Measurements from ENCODE around the gene FXYD2. TPM values are rescaled to one million over a fixed set of nuclear protein-coding genes. Genes with fewer than 3 reads are reported as not detected.

The FXYD2 gene
- total RNA-seq, 1 donor = 5.7 TPM

GRCh38 chr11:117862019-117862725, 37.6 kb upstream of the FXYD2 start:
- no peaks in the 10 kb centered on the region for H3K27me3 ChIP-seq (ENCODE audit: insufficient read depth, low read length)
- H3K4me1 ChIP-seq (ENCODE audit: insufficient read depth, low read length) = peaks cover 9% of the 10 kb centered on the region
- no peak overlapping the region for H3K4me3 ChIP-seq (ENCODE audit: low read length)
- no peaks in the 10 kb centered on the region for H3K9me3 ChIP-seq (ENCODE audit: low read depth, low read length)

GRCh38 chr11:117861151-117862018, 36.8 kb upstream of the FXYD2 start:
- peaks cover 13% of the 10 kb centered on the region for H3K4me1 ChIP-seq (ENCODE audit: insufficient read depth, low read length)
- H3K27me3 ChIP-seq (ENCODE audit: insufficient read depth, low read length) = no peaks in the 10 kb centered on the region
- no peaks in the 10 kb centered on the region for H3K9me3 ChIP-seq (ENCODE audit: low read depth, low read length)
- no peak overlapping the region for H3K4me3 ChIP-seq (ENCODE audit: low read length)

- Histone ChIP-seq H3K9me3 (ENCODE audit: low read depth, low read length) (no peaks in the 10 kb centered on the region), H3K4me1 (ENCODE audit: insufficient read depth, low read length) (peaks cover 13% of the 10 kb centered on the region), H3K27me3 (ENCODE audit: insufficient read depth, low read length) (no peaks in the 10 kb centered on the region), H3K4me3 (ENCODE audit: low read length) (no peak overlapping the region)
These were observed 35.6 kb upstream of the FXYD2 start for GRCh38 chr11:117860139-117860538.

- Histone ChIP-seq H3K27me3 (ENCODE audit: insufficient read depth, low read length) (no peaks in the 10 kb centered on the region), H3K9me3 (ENCODE audit: low read depth, low read length) (no peaks in the 10 kb centered on the region), H3K4me3 (ENCODE audit: low read length) (no peak overlapping the region), H3K4me1 (ENCODE audit: insufficient read depth, low read length) (peaks cover 13% of the 10 kb centered on the region)
These were observed 35.1 kb upstream of the FXYD2 start for GRCh38 chr11:117859488-117860112.

- Histone ChIP-seq H3K4me1 (ENCODE audit: insufficient read depth, low read length) (peaks cover 13% of the 10 kb centered on the region), H3K4me3 (ENCODE audit: low read length) (no peak overlapping the region), H3K27me3 (ENCODE audit: insufficient read depth, low read length) (no peaks in the 10 kb centered on the region), H3K9me3 (ENCODE audit: low read depth, low read length) (no peaks in the 10 kb centered on the region)
These were observed 34.5 kb upstream of the FXYD2 start for GRCh38 chr11:117859061-117859460.

GRCh38 chr11:117857734-117858414, 33.3 kb upstream of the FXYD2 start:
- Histone ChIP-seq H3K27me3 (ENCODE audit: insufficient read depth, low read length) (peaks cover 3% of the 10 kb centered on the region), H3K9me3 (ENCODE audit: low read depth, low read length) (peaks cover 2% of the 10 kb centered on the region), H3K4me3 (ENCODE audit: low read length) (no peak overlapping the region), H3K4me1 (ENCODE audit: insufficient read depth, low read length) (peaks cover 13% of the 10 kb centered on the region)

- H3K4me1 ChIP-seq (ENCODE audit: insufficient read depth, low read length) = peaks cover 8% of the 10 kb centered on the region
- peaks cover 8% of the 10 kb centered on the region for H3K9me3 ChIP-seq (ENCODE audit: low read depth, low read length)
- peaks cover 4% of the 10 kb centered on the region for H3K27me3 ChIP-seq (ENCODE audit: insufficient read depth, low read length)
- H3K4me3 ChIP-seq (ENCODE audit: low read length) = no peak overlapping the region
These were observed 31.5 kb upstream of the FXYD2 start for GRCh38 chr11:117855912-117856651.

- Histone ChIP-seq H3K27me3 (ENCODE audit: insufficient read depth, low read length) (peaks cover 6% of the 10 kb centered on the region), H3K4me3 (ENCODE audit: low read length) (no peak overlapping the region), H3K4me1 (ENCODE audit: insufficient read depth, low read length) (peaks cover 8% of the 10 kb centered on the region), H3K9me3 (ENCODE audit: low read depth, low read length) (peaks cover 8% of the 10 kb centered on the region)
These were observed 30.8 kb upstream of the FXYD2 start for GRCh38 chr11:117855186-117855845.

GRCh38 chr11:117852309-117852708, 27.8 kb upstream of the FXYD2 start:
- H3K4me1 ChIP-seq (ENCODE audit: insufficient read depth, low read length) = peaks cover 4% of the 10 kb centered on the region
- H3K9me3 ChIP-seq (ENCODE audit: low read depth, low read length) = peaks cover 8% of the 10 kb centered on the region
- no peak overlapping the region for H3K4me3 ChIP-seq (ENCODE audit: low read length)
- peaks cover 6% of the 10 kb centered on the region for H3K27me3 ChIP-seq (ENCODE audit: insufficient read depth, low read length)

- Histone ChIP-seq H3K4me1 (ENCODE audit: insufficient read depth, low read length) (no peaks in the 10 kb centered on the region), H3K4me3 (ENCODE audit: low read length) (no peak overlapping the region), H3K9me3 (ENCODE audit: low read depth, low read length) (peaks cover 8% of the 10 kb centered on the region), H3K27me3 (ENCODE audit: insufficient read depth, low read length) (peaks cover 6% of the 10 kb centered on the region)
These were observed 27.3 kb upstream of the FXYD2 start for GRCh38 chr11:117851852-117852251.

- Histone ChIP-seq H3K4me3 (ENCODE audit: low read length) (no peak overlapping the region), H3K27me3 (ENCODE audit: insufficient read depth, low read length) (peaks cover 6% of the 10 kb centered on the region), H3K4me1 (ENCODE audit: insufficient read depth, low read length) (no peaks in the 10 kb centered on the region)
These were observed 26.6 kb upstream of the FXYD2 start for GRCh38 chr11:117851106-117851505.

GRCh38 chr11:117849781-117850414, 25.4 kb upstream of the FXYD2 start:
- Histone ChIP-seq H3K27me3 (ENCODE audit: insufficient read depth, low read length) (peaks cover 6% of the 10 kb centered on the region), H3K4me1 (ENCODE audit: insufficient read depth, low read length) (no peaks in the 10 kb centered on the region), H3K4me3 (ENCODE audit: low read length) (no peak overlapping the region), H3K9me3 (ENCODE audit: low read depth, low read length) (peaks cover 8% of the 10 kb centered on the region)

More at GRCh38 chr11:117851106-117851505, 26.6 kb upstream of the FXYD2 start:
- peaks cover 8% of the 10 kb centered on the region for H3K9me3 ChIP-seq (ENCODE audit: low read depth, low read length)

- H3K4me1 ChIP-seq (ENCODE audit: insufficient read depth, low read length) = peaks cover 52% of the 10 kb centered on the region
These were observed 19.3 kb upstream of the FXYD2 start for GRCh38 chr11:117843666-117844484.

More at GRCh38 chr11:117843666-117844484, 19.3 kb upstream of the FXYD2 start:
- Histone ChIP-seq H3K4me3 (ENCODE audit: low read length) (no peak overlapping the region), H3K27me3 (ENCODE audit: insufficient read depth, low read length) (no peaks in the 10 kb centered on the region), H3K9me3 (ENCODE audit: low read depth, low read length) (no peaks in the 10 kb centered on the region)
